Neural cell (in vitro differentiated cells): ENCODE data around the gene COBL. TPM values are rescaled to one million over a fixed set of nuclear protein-coding genes. Genes with fewer than 3 reads are reported as not detected.

Experiments used
- H2AFZ ChIP-seq: fragments of 200-600, 300-800 bp; sonication (generic), shearing (Covaris generic); 2 replicates; pipeline ENCODE4 v1.6.0; 2014; ENCODE audit warnings: low read depth, mild to moderate bottlenecking, antibody characterized with exemption, low read length, moderate library complexity
- H3F3A ChIP-seq: fragments of 200-600 bp; shearing (Covaris generic); 2 replicates; pipeline ENCODE4 v1.6.1; 2016; ENCODE audit warnings: mild to moderate bottlenecking, moderate library complexity, mixed read lengths, antibody characterized with exemption, low read length; ENCODE audit not compliant: insufficient read depth, poor library complexity, severe bottlenecking
- H3K27ac ChIP-seq: fragments of 200-600, 300-800 bp; sonication (generic), shearing (Covaris generic); 2 replicates; pipeline ENCODE4 v1.5.1; 2014; ENCODE audit warnings: mild to moderate bottlenecking, low read length, moderate library complexity
- H3K27me3 ChIP-seq: fragments of 300-800, 200-600 bp; sonication (generic), shearing (Covaris generic); 2 replicates; pipeline ENCODE4 v1.6.0; 2014; ENCODE audit warnings: mild to moderate bottlenecking, low read depth, low read length, moderate library complexity; ENCODE audit not compliant: insufficient read depth
- H3K36me3 ChIP-seq: fragments of 300-800, 200-600 bp; sonication (generic), shearing (Covaris generic); 2 replicates; pipeline ENCODE4 v1.5.1; 2014; ENCODE audit warnings: mild to moderate bottlenecking, antibody characterized with exemption, low read length, moderate library complexity; ENCODE audit not compliant: insufficient read depth
- H3K4me2 ChIP-seq: fragments of 300-800, 200-600 bp; sonication (generic), shearing (Covaris generic); 2 replicates; pipeline ENCODE4 v1.6.0; 2014; ENCODE audit warnings: mild to moderate bottlenecking, low read length
- H3K4me3 ChIP-seq: fragments of 300-800, 200-600 bp; sonication (generic), shearing (Covaris generic); 2 replicates; pipeline ENCODE4 v1.5.1; 2014; ENCODE audit warnings: mild to moderate bottlenecking, low read length, moderate library complexity
- H3K79me2 ChIP-seq: fragments of 200-600 bp; shearing (Covaris generic); replicated peaks from 2 replicates; pipeline ENCODE4 v1.6.0; 2014; ENCODE audit warnings: mild to moderate bottlenecking, low read length, moderate library complexity; ENCODE audit not compliant: insufficient read depth
- H3K9ac ChIP-seq: fragments of 300-800, 200-600 bp; sonication (generic), shearing (Covaris generic); 2 replicates; pipeline ENCODE4 v1.6.1; 2016; ENCODE audit warnings: mild to moderate bottlenecking, low read length, mixed read lengths
- H3K9me2 ChIP-seq: fragments of 200-600 bp; shearing (Covaris generic); 2 replicates; pipeline ENCODE4 v1.6.1; 2016; ENCODE audit warnings: mild to moderate bottlenecking, low read length, mixed read lengths; ENCODE audit not compliant: insufficient read depth
- H3K9me3 ChIP-seq: fragments of 200-600, 300-800 bp; sonication (generic), shearing (Covaris generic); 2 replicates; pipeline ENCODE4 v1.6.1; 2016; ENCODE audit warnings: mild to moderate bottlenecking, mixed run types, low read length, moderate library complexity, mixed read lengths
- H4K20me1 ChIP-seq: fragments of 200-600 bp; shearing (Covaris generic); 2 replicates; pipeline ENCODE4 v1.6.1; 2016; ENCODE audit warnings: mild to moderate bottlenecking, mixed run types; ENCODE audit not compliant: insufficient read depth
- EP300 ChIP-seq: fragments of 450-650 bp; conservative IDR thresholded peaks from 2 replicates; pipeline ENCODE4 v1.6.1; 2014; ENCODE audit warnings: antibody characterized with exemption, mild to moderate bottlenecking, moderate library complexity; ENCODE audit not compliant: poor library complexity, severe bottlenecking
- EZH2 ChIP-seq: fragments of 200-600, 300-800 bp; shearing (Covaris generic), sonication (generic); IDR thresholded peaks from 2 replicates; pipeline ENCODE4 v1.6.1; 2014; ENCODE audit warnings: antibody characterized with exemption, low read length, borderline replicate concordance, mild to moderate bottlenecking; ENCODE audit not compliant: insufficient read depth, poor library complexity, severe bottlenecking
- MXI1 ChIP-seq: fragments of 450-650 bp; conservative IDR thresholded peaks from 2 replicates; pipeline ENCODE4 v1.6.1; 2014; ENCODE audit warnings: antibody characterized with exemption, mild to moderate bottlenecking; ENCODE audit not compliant: poor library complexity, severe bottlenecking
- POLR2AphosphoS5 ChIP-seq: IDR thresholded peaks from 2 replicates; pipeline ENCODE4 v1.6.1; 2012
- RAD21 ChIP-seq: fragments of 450-650 bp; conservative IDR thresholded peaks from 2 replicates; pipeline ENCODE4 v1.6.1; 2014; ENCODE audit warnings: antibody characterized with exemption, mild to moderate bottlenecking, moderate library complexity
- SMC3 ChIP-seq: fragments of 450-650 bp; conservative IDR thresholded peaks from 2 replicates; pipeline ENCODE4 v1.6.1; 2014; ENCODE audit warnings: antibody characterized with exemption, mild to moderate bottlenecking, moderate library complexity; ENCODE audit not compliant: poor library complexity
- TAF1 ChIP-seq: IDR thresholded peaks from 2 replicates; pipeline ENCODE4 v1.6.1; 2012; ENCODE audit warnings: low read depth
- polyA plus RNA-seq: library from polyadenylated mRNA; depleted of rRNA; stranded (reverse); fragments of >200 nt; gene quantifications from 2 replicates; pipeline ENCODE4 v1.2.3, GENCODE V29; 2014
- TF ChIP-seq, protein P1 (sequence below): IDR thresholded peaks from 2 replicates; pipeline ENCODE4 v1.6.1; 2012; ENCODE audit warnings: borderline replicate concordance
- TF ChIP-seq, protein P2 (sequence below): fragments of 450-650 bp; IDR thresholded peaks from 2 replicates; pipeline ENCODE4 v1.5.1; 2014; ENCODE audit warnings: antibody characterized with exemption, mild to moderate bottlenecking, moderate library complexity; ENCODE audit not compliant: poor library complexity, severe bottlenecking

The COBL gene
- polyA plus RNA-seq, 1 donor from 2014 or later, result 0.12 TPM

DNA sequence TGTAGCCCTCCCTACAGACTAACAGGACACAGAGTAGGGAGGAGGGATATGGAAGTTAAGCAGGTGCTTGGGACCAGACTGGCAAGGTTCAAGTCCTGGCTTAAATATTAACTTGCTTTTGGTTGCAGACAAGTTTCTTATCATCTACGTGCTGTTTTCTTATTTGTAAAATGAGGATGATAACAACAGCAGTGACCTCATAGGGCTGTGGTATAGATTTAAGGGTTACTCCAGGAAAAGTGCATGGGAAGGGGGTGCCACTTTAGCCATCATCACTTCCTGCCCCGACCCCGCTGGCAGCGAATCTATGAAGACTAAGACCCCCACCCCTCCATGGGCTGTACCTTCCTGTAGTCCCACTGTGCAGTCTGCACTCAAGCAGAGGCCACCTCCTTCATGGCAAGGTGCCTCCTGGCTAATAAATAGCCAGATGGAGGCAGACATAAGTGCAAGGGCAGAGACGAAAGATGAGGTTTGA, 250.2 kb downstream of the COBL start:
- TF ChIP-seq, protein P1, sequence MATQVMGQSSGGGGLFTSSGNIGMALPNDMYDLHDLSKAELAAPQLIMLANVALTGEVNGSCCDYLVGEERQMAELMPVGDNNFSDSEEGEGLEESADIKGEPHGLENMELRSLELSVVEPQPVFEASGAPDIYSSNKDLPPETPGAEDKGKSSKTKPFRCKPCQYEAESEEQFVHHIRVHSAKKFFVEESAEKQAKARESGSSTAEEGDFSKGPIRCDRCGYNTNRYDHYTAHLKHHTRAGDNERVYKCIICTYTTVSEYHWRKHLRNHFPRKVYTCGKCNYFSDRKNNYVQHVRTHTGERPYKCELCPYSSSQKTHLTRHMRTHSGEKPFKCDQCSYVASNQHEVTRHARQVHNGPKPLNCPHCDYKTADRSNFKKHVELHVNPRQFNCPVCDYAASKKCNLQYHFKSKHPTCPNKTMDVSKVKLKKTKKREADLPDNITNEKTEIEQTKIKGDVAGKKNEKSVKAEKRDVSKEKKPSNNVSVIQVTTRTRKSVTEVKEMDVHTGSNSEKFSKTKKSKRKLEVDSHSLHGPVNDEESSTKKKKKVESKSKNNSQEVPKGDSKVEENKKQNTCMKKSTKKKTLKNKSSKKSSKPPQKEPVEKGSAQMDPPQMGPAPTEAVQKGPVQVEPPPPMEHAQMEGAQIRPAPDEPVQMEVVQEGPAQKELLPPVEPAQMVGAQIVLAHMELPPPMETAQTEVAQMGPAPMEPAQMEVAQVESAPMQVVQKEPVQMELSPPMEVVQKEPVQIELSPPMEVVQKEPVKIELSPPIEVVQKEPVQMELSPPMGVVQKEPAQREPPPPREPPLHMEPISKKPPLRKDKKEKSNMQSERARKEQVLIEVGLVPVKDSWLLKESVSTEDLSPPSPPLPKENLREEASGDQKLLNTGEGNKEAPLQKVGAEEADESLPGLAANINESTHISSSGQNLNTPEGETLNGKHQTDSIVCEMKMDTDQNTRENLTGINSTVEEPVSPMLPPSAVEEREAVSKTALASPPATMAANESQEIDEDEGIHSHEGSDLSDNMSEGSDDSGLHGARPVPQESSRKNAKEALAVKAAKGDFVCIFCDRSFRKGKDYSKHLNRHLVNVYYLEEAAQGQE, result no peak
- TF ChIP-seq EP300, result no peak
- no peak for TF ChIP-seq RAD21
- no peak for TF ChIP-seq SMC3
- no peak for TF ChIP-seq POLR2AphosphoS5
- TF ChIP-seq, protein P2, sequence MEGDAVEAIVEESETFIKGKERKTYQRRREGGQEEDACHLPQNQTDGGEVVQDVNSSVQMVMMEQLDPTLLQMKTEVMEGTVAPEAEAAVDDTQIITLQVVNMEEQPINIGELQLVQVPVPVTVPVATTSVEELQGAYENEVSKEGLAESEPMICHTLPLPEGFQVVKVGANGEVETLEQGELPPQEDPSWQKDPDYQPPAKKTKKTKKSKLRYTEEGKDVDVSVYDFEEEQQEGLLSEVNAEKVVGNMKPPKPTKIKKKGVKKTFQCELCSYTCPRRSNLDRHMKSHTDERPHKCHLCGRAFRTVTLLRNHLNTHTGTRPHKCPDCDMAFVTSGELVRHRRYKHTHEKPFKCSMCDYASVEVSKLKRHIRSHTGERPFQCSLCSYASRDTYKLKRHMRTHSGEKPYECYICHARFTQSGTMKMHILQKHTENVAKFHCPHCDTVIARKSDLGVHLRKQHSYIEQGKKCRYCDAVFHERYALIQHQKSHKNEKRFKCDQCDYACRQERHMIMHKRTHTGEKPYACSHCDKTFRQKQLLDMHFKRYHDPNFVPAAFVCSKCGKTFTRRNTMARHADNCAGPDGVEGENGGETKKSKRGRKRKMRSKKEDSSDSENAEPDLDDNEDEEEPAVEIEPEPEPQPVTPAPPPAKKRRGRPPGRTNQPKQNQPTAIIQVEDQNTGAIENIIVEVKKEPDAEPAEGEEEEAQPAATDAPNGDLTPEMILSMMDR, result no peak
- no peak for TF ChIP-seq EZH2
- TF ChIP-seq TAF1, result no peak
- TF ChIP-seq MXI1, result no peak
- H2AFZ ChIP-seq, result no peak overlapping the region
- no peak overlapping the region for H3K27ac ChIP-seq

DNA sequence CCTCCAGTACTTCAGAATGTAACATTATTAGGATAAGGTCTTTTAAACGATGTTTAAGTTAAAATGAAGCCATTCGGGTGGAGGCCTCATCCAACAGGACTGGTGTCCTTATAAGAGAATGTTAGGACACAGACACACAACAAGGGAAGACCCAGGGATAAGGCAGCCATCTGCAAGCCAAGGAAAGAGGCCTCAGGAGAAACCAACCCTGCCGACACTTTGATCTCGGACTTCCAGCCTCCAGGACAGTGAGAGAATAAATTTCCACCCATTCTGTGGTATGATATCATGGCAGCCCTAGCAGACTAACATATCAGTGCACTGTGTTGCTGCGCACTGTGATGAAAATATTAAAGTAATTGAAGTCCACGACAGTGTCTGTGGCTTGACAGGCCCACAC, 250.8 kb downstream of the COBL start:
- TF ChIP-seq POLR2AphosphoS5 (no peak), MXI1 (no peak), EZH2 (no peak), SMC3 (no peak), EP300 (no peak), TAF1 (no peak), RAD21 (no peak)
- TF ChIP-seq, protein P2, result no peak
- TF ChIP-seq, protein P1, result no peak

More for the DNA sequence above, 250.2 kb downstream of the COBL start:
- no peaks in the 10 kb centered on the region for H3K9me3 ChIP-seq
- no peak overlapping the region for H3K9ac ChIP-seq
- H3K4me3 ChIP-seq, result no peak overlapping the region
- H4K20me1 ChIP-seq, result no peaks in the 10 kb centered on the region
- no peaks in the 10 kb centered on the region for H3K36me3 ChIP-seq
- no peaks in the 10 kb centered on the region for H3K9me2 ChIP-seq
- no peaks in the 10 kb centered on the region for H3K27me3 ChIP-seq
- no peak overlapping the region for H3K4me2 ChIP-seq
- H3F3A ChIP-seq, result no peaks in the 10 kb centered on the region
- no peaks in the 10 kb centered on the region for H3K79me2 ChIP-seq

More for the DNA sequence above, 250.8 kb downstream of the COBL start:
- no peaks in the 10 kb centered on the region for H3K27me3 ChIP-seq
- H3K4me2 ChIP-seq, result no peak overlapping the region
- H2AFZ ChIP-seq, result no peak overlapping the region
- no peaks in the 10 kb centered on the region for H3F3A ChIP-seq
- H3K4me3 ChIP-seq, result no peak overlapping the region
- no peaks in the 10 kb centered on the region for H3K9me3 ChIP-seq
- no peaks in the 10 kb centered on the region for H3K36me3 ChIP-seq
- no peaks in the 10 kb centered on the region for H3K79me2 ChIP-seq
- no peaks in the 10 kb centered on the region for H3K9me2 ChIP-seq
- H3K9ac ChIP-seq, result no peak overlapping the region
- H3K27ac ChIP-seq, result no peak overlapping the region
- no peaks in the 10 kb centered on the region for H4K20me1 ChIP-seq
